Neural crest cell (in vitro differentiated cells): ENCODE measurements around the gene TRAF2. TPM values are rescaled to one million over a fixed set of nuclear protein-coding genes. Genes with fewer than 3 reads are reported as not detected.

Experiments used
- DNase-seq: peaks from one replicate; pipeline ENCODE4 v3.0.0; 2021; ENCODE audit warnings: low read depth, mixed read lengths, low spot score
- H3K27ac Mint-ChIP-seq: one replicate; pipeline ENCODE4 v1.8.0; 2021; ENCODE audit warnings: mild to moderate bottlenecking, mixed read lengths; ENCODE audit not compliant: unreplicated experiment
- H3K27me3 Mint-ChIP-seq: 2 replicates; pipeline ENCODE4 v1.8.0; 2021; ENCODE audit warnings: low read depth, mild to moderate bottlenecking, mixed read lengths
- H3K36me3 Mint-ChIP-seq: 2 replicates; pipeline ENCODE4 v1.8.0; 2021; ENCODE audit warnings: low read depth, mild to moderate bottlenecking, mixed read lengths
- H3K4me1 Mint-ChIP-seq: 2 replicates; pipeline ENCODE4 v1.8.0; 2021; ENCODE audit warnings: mixed read lengths
- H3K4me3 Mint-ChIP-seq: one replicate; pipeline ENCODE4 v1.8.0; 2021; ENCODE audit warnings: mild to moderate bottlenecking, mixed read lengths
- H3K9me3 Mint-ChIP-seq: 2 replicates; pipeline ENCODE4 v1.8.0; 2021; ENCODE audit warnings: mixed read lengths
- CTCF ChIP-seq: fragments of 200-600 bp; sonication (generic); conservative IDR thresholded peaks from 2 replicates; pipeline ENCODE4 v1.5.0; 2021; ENCODE audit warnings: antibody characterized with exemption, mild to moderate bottlenecking
- total RNA-seq: library from RNA; stranded (reverse); gene quantifications from 2 replicates; pipeline ENCODE4 v1.2.1, GENCODE V29; 2021

Gene TRAF2
- total RNA-seq, 1 donor from 2014 or later: 30.1 TPM

DNA sequence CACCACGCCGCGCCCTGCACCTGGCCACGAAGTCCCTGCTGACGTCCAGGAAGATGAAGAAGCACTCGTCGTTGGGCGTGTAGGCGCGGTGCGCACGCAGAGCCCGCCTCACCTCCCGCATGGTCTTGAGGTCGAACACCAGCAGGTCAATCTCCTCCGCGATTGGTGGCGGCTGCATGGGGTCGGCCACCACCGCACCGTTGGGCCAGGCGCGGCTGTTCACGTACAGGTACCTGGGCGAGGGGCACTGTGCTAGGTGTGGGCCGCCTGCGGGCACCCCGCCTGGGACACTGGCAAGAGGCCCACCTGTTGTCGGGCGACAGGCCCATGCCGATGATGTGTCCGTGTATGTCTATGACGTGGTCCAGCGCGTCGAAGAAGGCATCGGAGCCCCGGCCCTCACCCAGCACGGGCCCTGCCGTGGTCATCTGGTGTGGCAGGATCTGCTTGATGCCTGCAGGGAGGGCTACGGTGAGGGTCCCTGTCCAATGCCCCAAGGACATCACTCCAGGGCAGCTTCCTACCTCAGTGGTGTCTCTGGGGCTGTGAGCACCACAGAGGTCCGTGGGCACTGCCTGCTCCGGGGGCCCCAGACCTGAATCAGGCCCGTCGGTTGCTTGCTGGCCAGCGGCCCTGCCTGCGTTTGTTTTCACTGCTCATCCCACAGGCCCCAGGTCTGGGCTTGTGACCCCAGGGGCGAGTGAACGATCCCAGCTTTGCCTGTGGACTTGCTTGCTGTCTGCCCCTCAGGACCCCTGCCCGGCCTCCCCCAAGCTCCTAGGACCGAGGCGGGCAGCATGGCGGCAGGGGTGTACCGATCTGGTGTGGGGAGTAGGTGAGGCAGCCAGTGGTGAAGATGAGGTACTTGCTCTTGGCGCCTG, 55.2 kb downstream of the TRAF2 start:
- peaks cover 13% of the 10 kb centered on the region for H3K36me3 Mint-ChIP-seq
- peak overlapping the region; percentile 9 for H3K4me3 Mint-ChIP-seq
- peaks cover 3% of the 10 kb centered on the region for H3K4me1 Mint-ChIP-seq
- no peak for TF ChIP-seq CTCF
- H3K27me3 Mint-ChIP-seq: no peaks in the 10 kb centered on the region
- H3K9me3 Mint-ChIP-seq: no peaks in the 10 kb centered on the region
- no peak overlapping the region for H3K27ac Mint-ChIP-seq
- no peak for DNase-seq

DNA sequence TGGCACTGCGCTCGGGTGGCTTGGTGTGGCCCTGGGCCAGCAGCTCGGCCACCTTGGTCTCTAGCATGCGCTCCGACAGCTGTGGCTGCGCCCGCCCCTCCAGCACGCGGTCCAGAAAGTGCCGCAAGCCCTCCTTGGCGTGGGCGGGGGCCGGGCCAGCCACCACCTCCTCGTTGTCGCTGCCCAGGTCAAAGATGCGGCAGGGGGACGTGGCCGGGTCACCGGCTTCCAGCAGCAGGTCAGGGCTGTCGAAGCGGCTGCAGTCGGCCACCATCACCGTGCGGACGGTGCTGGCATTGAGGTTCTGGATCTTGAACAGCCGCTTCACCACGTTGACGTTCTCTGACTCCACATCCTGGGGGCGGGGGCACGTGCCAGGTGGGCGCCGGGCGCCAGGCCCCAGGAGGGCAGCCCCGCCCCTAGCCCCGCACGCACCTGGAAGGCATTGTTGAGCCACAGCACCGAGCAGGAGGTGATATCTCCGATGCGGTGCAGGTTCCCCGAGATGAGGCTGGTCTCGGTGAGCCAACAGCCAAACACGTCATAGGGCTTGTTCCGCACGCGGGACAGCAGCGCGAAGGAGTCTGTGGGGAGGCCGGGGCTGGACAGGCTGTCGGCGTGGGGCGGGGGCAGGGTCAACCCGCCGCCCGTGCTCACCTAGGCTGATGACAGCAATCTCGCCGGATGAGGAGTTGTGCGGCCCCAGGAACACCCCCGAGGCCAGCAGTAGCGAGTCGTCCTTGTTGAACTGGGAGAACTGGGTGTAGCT, 56.0 kb downstream of the TRAF2 start:
- Mint-ChIP-seq H3K9me3 (no peaks in the 10 kb centered on the region), H3K27me3 (no peaks in the 10 kb centered on the region), H3K4me3 (peak overlapping the region; percentile 57), H3K27ac (no peak overlapping the region), H3K36me3 (peaks cover 12% of the 10 kb centered on the region), H3K4me1 (peaks cover 3% of the 10 kb centered on the region)
- TF ChIP-seq CTCF: no peak
- no peak for DNase-seq

DNA sequence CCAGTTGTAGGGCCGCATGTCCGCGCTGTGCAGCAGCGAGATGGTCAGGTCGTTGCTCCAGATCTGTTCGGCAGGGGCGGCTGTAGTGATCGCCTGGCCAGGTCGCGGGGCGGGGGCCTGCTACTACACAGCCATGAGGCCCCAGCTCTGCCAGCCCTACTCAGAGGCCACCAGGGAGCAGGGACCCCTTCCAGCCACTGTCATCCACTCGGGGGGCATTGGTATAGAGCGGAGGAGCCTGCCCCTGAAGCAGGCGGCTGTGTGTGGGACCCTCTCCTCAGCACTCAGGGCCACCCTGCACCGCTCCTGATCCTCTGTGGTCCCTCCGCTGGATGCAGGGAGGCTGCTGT, 56.5 kb downstream of the TRAF2 start:
- no peak for DNase-seq
- Mint-ChIP-seq H3K4me1 (peaks cover 3% of the 10 kb centered on the region), H3K27ac (no peak overlapping the region), H3K36me3 (peaks cover 7% of the 10 kb centered on the region), H3K27me3 (no peaks in the 10 kb centered on the region), H3K9me3 (no peaks in the 10 kb centered on the region), H3K4me3 (peak overlapping the region; percentile 57)
- no peak for TF ChIP-seq CTCF

GRCh38 chr9:136943291-136944211, 57.2 kb downstream of the TRAF2 start:
- TF ChIP-seq CTCF: no peak
- Mint-ChIP-seq H3K36me3 (peaks cover 7% of the 10 kb centered on the region), H3K4me3 (peak overlapping the region; percentile 81), H3K27me3 (no peaks in the 10 kb centered on the region), H3K4me1 (peaks cover 7% of the 10 kb centered on the region), H3K9me3 (no peaks in the 10 kb centered on the region), H3K27ac (no peak overlapping the region)
- DNase-seq: peak; percentile 38

- DNase-seq: no peak
- Mint-ChIP-seq H3K27me3 (no peaks in the 10 kb centered on the region), H3K4me1 (peaks cover 4% of the 10 kb centered on the region), H3K36me3 (peaks cover 4% of the 10 kb centered on the region), H3K27ac (no peak overlapping the region), H3K4me3 (no peak overlapping the region), H3K9me3 (no peaks in the 10 kb centered on the region)
- TF ChIP-seq CTCF: no peak
These were observed 57.8 kb downstream of the TRAF2 start for GRCh38 chr9:136944212-136944518.
